HG03439 (cell line): Measurements from ENCODE around the gene CACNA1H.

Experiments
- ATAC-seq: cut with Tn5 transposase; IDR thresholded peaks from one replicate; pipeline ENCODE4 v1.9.1; 2021; ENCODE audit warnings: mild to moderate bottlenecking, moderate library complexity; ENCODE audit not compliant: unreplicated experiment

The CACNA1H gene

GRCh38 chr16:1152651-1153259, at the start of gene CACNA1H:
Gene CACNA1H (plus strand): TSS chr16:1153106. CDS start chr16:1153738, 632 bp downstream.
- ATAC-seq = no peak

GRCh38 chr16:1103636-1103980, 49.3 kb upstream of the CACNA1H start:
- ATAC-seq = no peak

GRCh38 chr16:1105888-1106620, 46.9 kb upstream of the CACNA1H start:
- no peak for ATAC-seq

GRCh38 chr16:1106659-1107058, 46.2 kb upstream of the CACNA1H start:
- no peak for ATAC-seq

GRCh38 chr16:1107141-1107540, 45.8 kb upstream of the CACNA1H start:
- no peak for ATAC-seq

- no peak for ATAC-seq
Observed at GRCh38 chr16:1107731-1108130, 45.2 kb upstream of the CACNA1H start.

GRCh38 chr16:1108299-1109252, 44.3 kb upstream of the CACNA1H start:
- ATAC-seq = no peak

GRCh38 chr16:1109648-1110047, 43.3 kb upstream of the CACNA1H start:
- no peak for ATAC-seq

- no peak for ATAC-seq
Observed at GRCh38 chr16:1112506-1113184, 40.3 kb upstream of the CACNA1H start.

GRCh38 chr16:1113489-1113888, 39.4 kb upstream of the CACNA1H start:
- no peak for ATAC-seq

- no peak for ATAC-seq
Observed at GRCh38 chr16:1113889-1114526, 38.9 kb upstream of the CACNA1H start.

GRCh38 chr16:1116693-1117077, 36.2 kb upstream of the CACNA1H start:
- ATAC-seq = no peak

- no peak for ATAC-seq
Observed at GRCh38 chr16:1117176-1117900, 35.6 kb upstream of the CACNA1H start.

GRCh38 chr16:1117926-1118325, 35.0 kb upstream of the CACNA1H start:
- no peak for ATAC-seq

GRCh38 chr16:1119129-1119528, 33.8 kb upstream of the CACNA1H start:
- ATAC-seq = no peak

GRCh38 chr16:1119766-1120576, 32.9 kb upstream of the CACNA1H start:
- ATAC-seq = no peak

GRCh38 chr16:1120577-1120941, 32.3 kb upstream of the CACNA1H start:
- no peak for ATAC-seq

- no peak for ATAC-seq
Observed at GRCh38 chr16:1121009-1121408, 31.9 kb upstream of the CACNA1H start.
